ENCODE data around the gene NOXO1.
"Not testable (repeated sequence)": the region's sequence is repeated elsewhere in the genome, so short reads cannot be mapped to it uniquely, and the experiment has no call there.

NOXO1 gene

GRCh38 chr16:1981398-1981836 lies at the start of gene NOXO1:
TSS of gene NOXO1 (minus strand) at chr16:1981469. CDS start at chr16:1981179, 290 bp downstream.
- DNase-seq: peak in 2 of 3 experiments; percentile 35 to 43

DNA sequence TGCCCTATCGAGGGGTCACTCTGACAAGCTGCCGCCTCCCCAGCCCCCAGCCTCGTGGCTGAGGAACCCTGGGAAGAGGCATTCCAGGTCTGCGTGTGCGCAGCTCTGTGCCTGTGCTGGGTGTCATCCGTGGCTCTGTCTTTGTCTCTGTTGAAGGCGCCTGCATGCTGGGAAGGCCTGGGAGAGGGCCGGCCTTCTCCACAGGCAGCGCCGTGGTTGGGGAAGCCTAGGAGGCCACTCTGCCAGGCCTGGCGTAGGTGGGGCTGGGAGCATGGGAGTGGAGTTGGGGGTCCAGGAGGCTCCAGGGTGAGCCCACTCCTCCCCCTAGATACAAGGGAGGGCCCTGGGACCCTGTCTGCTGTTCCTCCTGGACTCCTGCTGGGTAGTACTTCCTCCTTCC lies 48.8 kb upstream of the NOXO1 start:
- DNase-seq: no peak

DNA sequence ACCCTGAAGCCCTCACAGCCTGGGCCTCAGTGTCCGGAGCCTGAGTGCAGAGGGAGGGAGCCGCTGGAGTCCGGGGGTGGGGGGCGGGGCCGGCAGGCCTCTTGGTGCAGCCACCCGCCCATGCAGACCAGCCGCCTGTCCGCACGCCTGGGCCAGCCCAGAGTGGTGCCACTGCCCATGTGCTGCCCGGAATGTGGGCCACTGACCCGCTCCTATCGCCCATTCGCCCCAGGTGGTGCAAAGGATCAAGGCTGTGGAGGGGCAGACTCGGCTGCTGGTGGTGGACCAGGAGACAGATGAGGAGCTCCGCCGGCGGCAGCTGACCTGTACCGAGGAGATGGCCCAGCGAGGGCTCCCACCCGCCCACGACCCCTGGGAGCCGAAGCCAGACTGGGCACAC lies 48.1 kb upstream of the NOXO1 start:
- no peak for DNase-seq

GRCh38 chr16:2028620-2029220 lies 47.5 kb upstream of the NOXO1 start:
- peak; percentile 60 to 81 (median 72) for DNase-seq

DNA sequence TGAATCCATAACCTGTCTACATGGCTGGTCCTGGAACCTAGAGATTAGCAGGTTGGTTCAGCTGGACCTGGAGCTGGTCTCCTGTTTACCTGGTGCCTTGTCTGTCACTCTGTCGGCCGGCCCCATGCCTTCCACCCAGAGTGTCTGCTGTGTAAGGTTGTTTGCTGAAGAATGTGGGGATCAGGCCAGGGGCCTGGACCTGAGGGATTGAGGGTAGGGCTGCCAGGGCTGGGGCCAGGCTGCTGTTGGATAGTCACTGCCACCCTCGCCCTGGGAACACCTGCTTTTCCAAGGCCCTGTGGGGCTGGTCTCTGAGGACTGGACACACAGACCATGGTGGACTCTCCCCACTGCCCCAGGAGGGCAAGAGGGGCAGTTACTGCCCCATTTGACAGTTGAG lies 46.9 kb upstream of the NOXO1 start:
- DNase-seq: no peak

DNA sequence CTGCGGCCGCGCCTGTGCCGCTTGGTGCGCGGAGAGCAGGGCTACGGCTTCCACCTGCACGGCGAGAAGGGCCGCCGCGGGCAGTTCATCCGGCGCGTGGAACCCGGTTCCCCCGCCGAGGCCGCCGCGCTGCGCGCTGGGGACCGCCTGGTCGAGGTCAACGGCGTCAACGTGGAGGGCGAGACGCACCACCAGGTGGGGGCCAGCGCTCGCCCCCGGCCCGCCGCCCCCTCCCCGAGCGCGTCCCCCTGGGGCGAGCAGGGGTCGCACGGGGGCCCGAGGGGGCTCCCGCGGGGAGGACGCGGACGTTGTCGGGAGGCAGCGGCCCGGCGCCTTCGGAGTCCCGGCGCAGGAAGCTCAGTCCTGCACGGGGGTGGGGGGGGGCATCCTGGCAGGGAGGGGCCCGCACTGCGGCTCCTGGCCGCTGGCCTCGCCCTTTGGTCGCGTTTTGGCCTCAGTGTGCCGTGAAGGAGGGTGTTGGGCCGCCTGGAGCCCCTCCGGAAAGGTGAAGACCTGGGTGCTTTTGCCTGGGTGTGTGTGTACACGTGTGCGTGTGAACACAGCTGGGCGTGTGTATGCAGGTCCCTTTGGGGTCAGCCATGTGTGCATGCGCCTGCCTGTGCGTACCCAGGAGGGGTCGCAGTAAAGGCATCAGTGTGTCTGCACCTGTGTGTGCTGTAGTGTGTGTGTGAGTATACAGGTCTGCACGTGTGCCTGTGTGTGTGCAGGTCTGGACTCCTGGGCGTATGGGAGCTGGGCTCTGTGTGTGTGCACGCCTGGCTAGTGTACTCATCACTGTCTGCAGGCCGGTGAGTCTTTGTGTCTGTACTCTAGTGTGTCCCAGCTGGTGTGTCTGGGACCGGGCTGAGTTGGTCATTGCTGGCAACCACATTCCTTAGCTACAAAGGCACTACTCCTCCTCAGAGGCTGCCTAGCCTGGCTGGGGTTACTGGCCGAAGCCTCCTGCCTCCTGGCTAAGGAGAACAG lies 46.0 kb upstream of the NOXO1 start:
- peak; percentile 43 to 51 (median 50) for DNase-seq

DNA sequence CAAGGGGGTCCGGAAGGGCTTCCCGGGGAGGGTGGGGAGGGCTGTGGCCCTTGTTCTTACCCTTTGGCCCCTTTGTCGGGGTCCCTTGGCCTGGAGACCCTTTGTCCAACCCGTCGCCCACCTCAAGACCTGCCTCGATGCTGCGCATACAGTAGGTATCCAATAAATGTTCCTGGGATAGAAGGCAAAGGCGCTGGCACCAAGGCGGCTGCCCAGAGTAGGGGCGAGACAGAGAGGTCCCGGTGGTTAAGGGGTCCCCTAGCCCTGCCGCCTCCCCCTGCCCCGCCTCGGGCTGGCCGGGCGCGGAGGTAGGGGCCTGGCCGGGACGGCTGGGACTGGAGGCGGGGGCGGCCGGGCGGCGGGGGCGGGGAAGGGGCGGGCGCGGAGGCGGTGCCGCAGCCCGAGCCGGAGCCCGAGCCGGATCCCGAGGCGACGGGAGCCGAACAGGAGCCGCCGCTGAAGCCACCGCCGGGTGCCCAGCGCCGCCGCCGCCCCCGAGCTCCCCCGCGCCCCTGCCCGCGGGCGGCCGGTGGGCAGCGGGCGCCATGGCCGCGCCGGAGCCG lies 45.3 kb upstream of the NOXO1 start, which contains the start of gene NHERF2:
TSS of gene NHERF2 (plus strand) at position 442 of the 563 bp plus-strand sequence. CDS start at position 546, 104 bp downstream.
- peak in 2 of 3 experiments; percentile 35 to 46 for DNase-seq

GRCh38 chr16:2025878-2026460 lies 44.7 kb upstream of the NOXO1 start:
- no peak for DNase-seq

GRCh38 chr16:2025251-2025650 lies 44.0 kb upstream of the NOXO1 start:
- DNase-seq: no peak

DNA sequence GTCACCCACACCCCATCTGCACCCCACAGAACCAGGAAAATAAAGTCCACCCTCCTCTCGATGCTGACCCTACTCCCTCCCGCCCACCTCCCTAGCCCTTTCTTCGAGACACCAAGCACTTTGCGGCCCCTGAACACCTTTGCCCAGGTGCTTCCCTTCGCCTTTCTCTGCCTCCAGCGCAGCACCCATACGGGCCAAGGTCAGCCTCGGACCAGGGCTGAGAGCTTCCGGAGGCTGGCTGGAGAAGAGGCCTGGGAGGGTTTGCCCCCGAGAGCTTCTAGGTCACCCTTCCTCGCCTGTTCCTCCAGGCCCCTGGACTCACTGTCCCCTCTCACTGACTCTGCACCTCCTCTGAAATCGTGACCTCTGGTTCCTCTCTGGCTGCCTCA lies 42.8 kb upstream of the NOXO1 start:
- DNase-seq: no peak

- DNase-seq: peak; percentile 88 to 98 (median 90)
Measured at GRCh38 chr16:2023092-2024031, 42.1 kb upstream of the NOXO1 start.

- DNase-seq: no peak
Measured at GRCh38 chr16:2022723-2023091, 41.4 kb upstream of the NOXO1 start.

DNA sequence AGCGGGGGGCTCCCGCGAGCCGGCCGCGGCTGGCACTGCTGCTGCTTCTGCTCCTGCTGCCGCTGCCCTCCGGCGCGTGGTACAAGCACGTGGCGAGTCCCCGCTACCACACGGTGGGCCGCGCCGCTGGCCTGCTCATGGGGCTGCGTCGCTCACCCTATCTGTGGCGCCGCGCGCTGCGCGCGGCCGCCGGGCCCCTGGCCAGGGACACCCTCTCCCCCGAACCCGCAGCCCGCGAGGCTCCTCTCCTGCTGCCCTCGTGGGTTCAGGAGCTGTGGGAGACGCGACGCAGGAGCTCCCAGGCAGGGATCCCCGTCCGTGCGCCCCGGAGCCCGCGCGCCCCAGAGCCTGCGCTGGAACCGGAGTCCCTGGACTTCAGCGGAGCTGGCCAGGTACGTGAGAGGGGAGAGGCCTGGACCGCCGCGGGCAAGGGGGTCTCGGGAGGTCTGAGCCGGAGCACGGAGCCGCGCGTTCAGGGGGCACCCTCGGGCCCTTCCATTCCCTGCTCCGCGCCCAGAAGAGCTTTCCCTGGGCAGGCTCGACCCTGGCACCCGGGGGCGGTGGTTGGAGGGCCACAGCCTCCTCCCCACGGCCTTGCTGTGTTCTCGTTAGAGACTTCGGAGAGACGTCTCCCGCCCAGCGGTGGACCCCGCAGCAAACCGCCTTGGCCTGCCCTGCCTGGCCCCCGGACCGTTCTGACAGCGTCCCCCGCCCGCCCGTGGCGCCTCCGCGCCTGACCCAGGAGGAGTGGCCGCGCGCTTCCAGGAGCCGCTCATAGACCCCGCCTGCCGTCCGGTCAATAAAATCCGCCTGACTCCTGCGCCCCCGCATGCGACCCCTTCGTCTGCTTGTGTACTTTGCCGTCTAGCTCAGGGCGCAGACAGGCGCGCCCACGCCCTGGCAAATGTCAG lies 38.9 kb upstream of the NOXO1 start:
- DNase-seq: peak in 2 of 3 experiments; percentile 49 to 53

GRCh38 chr16:2019518-2019920 lies 38.2 kb upstream of the NOXO1 start, which contains the start of gene NPW:
TSS of gene NPW (plus strand) at chr16:2019785.
- DNase-seq: peak; percentile 42 to 61 (median 53)

DNA sequence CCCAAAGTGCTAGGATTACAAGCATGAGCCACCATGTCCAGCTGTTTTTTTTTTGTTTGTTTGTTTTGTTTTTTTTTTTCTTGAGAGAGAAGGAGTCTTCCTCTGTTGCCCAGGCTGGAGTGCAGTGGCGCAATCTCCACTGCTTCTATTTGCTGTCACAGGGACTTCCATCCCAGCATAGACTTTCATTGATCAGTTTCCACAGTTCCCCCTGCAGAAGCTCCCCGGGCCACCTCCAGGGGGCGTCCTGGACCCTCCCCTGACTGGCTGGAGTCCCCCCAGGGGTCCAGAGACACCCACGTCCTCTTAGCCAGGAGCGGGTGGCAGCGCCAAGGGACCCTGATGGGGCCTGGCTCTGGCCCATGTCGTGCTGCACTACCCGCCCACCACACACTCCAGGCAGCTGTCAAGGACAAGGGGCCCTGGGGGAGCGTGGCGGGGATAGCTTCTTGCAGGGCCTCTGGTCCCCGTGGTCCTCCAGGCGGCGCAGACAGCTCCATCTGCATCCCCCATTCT lies 35.2 kb upstream of the NOXO1 start:
- peak in 1 of 3 experiments; percentile 20 for DNase-seq

DNA sequence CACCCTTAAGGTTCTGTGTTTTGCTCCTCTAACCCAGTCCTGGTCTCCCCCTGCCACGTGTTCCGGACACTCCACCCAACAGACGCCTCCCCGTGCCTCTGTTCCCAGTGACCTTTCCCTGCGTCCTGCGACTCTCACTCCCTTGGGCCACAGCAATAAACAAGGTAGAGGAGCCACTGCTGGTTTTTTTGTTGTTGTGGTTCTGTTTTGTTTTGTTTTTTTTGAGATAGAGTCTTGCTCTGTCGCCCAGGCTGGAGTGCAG lies 34.6 kb upstream of the NOXO1 start:
- no peak for DNase-seq

- no peak for DNase-seq
Measured at GRCh38 chr16:2015117-2015946, 34.1 kb upstream of the NOXO1 start.

GRCh38 chr16:2013527-2013926 lies 32.3 kb upstream of the NOXO1 start:
- DNase-seq: no peak

- not testable (repeated sequence) for DNase-seq
Measured at GRCh38 chr16:2011726-2012125, 30.5 kb upstream of the NOXO1 start.
